Measurements from ENCODE around the gene DENND4B.

Gene DENND4B

DNA sequence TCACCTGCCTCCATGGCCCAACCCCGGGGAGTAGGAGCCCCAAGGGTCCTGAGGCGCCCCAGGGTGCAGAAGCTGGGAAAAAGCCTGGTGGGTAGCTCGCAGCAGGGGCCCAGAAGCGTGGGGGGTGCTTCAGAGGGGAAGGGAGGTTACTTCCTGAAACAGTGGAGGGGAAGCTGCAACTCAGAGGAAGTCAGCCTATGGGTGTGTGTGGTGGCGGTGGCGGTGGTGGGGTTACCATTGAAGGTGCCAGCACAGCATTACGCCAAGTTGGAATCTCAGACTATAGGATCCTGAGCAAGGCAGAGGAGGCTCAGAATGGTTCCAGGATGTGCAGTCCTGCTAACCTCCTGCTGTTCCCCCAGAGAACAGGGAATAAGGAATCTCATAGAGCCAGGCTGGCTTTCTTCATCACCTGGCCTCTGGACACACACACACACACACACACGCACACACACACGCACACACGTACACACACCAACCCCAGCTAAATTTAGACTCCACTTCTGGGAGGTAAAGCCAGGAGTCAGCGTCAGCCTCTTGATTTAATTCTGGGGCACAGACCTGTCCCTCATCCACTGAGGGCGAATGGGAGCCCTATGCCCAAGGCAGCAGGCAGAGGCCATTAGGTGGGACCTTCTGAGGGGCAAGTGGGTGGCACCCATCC is 1.3 kb downstream of the DENND4B start:
- no peak for DNase-seq (ENCODE audit: low read depth)

GRCh38 chr1:153944827-153945117 is 1.7 kb downstream of the DENND4B start:
- no peak for DNase-seq (ENCODE audit: low read depth)

- no peak for DNase-seq (ENCODE audit: low read depth)
These were observed 2.3 kb downstream of the DENND4B start for GRCh38 chr1:153944005-153944826.

DNA sequence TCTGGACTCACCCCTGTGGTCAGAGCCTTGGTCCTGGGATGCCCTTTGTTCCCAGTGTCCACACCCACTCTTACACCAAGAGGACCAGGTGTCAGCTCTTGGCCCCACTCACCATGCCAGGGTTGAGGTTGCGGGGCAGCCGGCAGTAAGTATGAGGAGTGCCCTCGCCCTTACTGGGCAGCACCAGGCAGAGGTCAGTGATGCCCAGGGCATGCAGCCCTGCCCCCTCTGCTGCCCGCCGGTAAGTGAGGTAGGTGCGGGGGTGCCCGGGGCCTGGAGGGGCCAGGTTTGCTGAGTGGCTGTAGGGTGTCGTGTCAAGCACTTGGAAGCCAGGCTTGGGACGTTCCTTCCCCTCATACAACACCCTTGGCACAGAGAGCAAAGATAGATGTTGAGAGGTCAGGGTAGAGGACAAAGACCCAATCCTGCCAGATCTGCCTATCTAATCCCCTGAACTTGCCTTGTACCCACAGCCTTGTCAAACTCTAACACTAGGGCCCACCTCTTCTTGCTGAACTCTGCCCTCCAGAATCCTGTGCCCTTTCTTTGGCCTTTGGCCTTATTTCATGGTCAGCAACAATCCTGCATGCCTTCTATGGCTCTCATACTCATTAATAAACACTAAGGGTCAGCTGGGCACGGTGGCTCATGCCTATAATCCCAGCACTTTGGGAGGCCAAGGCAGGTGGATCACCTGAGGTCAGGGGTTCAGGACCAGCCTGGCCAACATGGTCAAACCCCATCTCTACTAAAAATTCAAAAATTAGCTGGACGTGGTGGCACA is 3.6 kb downstream of the DENND4B start:
- no peak for DNase-seq (ENCODE audit: low read depth)

- no peak for DNase-seq (ENCODE audit: low read depth)
These were observed 4.4 kb downstream of the DENND4B start for GRCh38 chr1:153941826-153942725.

DNA sequence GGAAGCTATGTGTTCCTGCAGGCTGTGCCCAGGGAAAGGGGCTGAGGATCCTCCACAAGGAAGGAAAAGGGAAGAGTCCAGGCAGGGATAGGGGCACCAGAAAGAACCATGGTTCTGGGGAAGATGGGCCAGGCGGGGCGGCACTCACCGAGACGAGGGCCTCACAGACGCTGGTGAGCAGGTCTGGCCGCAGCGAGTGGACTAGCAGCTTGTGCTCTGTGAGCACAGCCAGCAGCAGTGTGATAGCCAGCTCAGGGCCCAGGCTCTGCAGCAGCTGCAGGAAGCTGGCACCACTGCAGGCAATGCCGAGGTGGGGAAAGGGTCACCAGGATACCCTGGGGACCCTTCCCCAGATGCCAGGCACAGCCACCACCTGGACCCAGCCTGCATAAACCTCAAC is 5.8 kb downstream of the DENND4B start:
- DNase-seq (ENCODE audit: low read depth) = no peak

DNA sequence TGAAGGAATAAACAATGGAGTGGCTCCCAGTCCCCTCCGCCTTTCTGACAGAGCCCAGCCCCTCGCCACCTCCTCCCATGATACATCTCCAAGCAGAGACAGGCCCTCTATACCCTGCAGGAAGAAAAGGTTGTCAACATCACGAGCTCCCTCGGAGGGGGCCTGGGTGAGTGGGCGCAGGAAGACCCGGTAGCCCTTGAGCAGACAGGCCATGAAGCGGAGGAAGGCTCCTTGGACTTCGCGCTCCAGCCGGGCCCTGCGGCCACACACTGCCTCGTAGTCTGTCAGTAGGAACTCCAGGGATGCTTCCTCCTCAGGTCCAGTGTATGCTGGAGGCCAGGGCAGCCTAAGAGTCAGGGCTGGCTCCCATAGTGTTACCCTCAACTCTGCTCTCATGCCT is 7.0 kb downstream of the DENND4B start:
- no peak for DNase-seq (ENCODE audit: low read depth)

GRCh38 chr1:153938996-153939395 is 7.5 kb downstream of the DENND4B start:
- no peak for DNase-seq (ENCODE audit: low read depth)

DNA sequence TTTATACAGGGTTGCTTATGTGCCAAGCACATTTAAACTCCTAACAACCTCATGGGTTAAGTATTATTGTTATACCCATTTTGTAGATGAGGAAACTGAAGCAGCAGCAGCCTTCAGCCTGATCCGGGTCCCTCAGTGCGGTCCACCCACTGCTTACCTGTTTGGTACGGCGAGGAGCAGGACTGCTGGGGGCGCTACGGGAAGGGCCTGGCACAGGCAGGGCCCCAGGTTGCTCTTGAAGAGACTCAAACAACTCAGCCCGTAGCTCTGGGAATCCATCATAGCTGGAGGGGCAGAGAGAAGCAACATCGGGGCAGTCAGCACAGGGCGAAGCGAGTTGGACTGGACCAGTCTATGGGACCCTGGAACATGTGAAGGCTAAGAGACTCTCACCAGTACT is 9.2 kb downstream of the DENND4B start:
- no peak for DNase-seq (ENCODE audit: low read depth)

DNA sequence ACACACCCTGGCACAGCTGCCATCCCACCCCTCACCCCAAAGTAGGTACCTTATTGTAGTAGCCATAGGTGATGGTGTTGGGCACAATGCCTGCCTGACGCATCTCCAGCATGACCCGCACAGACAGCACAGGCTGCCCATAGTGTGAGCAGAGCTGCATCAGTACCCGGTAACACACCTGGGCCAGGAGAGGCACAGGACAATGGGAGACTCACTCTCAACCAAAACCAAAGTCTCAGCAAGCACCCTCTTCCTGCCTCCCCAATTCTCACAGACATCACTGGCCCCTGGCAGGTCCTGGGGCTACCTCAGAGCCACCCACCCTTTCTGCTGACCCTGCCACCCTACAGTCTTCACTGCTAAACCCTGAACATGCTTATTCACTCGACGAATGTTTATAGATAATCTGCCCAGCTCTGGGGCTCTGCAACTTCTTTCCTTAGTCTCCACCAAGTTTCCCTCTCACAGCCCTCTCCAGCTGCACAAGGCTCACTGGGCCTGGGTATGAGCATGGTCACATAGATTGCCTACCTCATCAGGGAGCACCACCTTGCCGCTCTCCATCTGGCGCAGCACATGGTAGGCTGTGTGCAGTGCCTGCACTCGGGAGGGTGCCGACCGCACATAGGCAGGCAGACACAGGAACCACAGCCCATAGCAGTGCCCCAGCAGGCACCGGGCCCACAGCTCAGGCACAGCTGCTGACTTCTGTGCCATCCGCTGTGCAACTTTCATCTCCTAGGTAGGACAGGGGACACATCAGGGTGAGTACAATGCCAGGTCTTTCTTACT is 10.3 kb downstream of the DENND4B start:
- DNase-seq (ENCODE audit: low read depth) = no peak

- no peak for DNase-seq (ENCODE audit: low read depth)
These were observed 11.8 kb downstream of the DENND4B start for GRCh38 chr1:153934746-153935145.

- no peak for DNase-seq (ENCODE audit: low read depth)
These were observed 12.6 kb downstream of the DENND4B start for GRCh38 chr1:153933955-153934354.

GRCh38 chr1:153933430-153933829 is 13.1 kb downstream of the DENND4B start:
- DNase-seq (ENCODE audit: low read depth) = no peak

DNA sequence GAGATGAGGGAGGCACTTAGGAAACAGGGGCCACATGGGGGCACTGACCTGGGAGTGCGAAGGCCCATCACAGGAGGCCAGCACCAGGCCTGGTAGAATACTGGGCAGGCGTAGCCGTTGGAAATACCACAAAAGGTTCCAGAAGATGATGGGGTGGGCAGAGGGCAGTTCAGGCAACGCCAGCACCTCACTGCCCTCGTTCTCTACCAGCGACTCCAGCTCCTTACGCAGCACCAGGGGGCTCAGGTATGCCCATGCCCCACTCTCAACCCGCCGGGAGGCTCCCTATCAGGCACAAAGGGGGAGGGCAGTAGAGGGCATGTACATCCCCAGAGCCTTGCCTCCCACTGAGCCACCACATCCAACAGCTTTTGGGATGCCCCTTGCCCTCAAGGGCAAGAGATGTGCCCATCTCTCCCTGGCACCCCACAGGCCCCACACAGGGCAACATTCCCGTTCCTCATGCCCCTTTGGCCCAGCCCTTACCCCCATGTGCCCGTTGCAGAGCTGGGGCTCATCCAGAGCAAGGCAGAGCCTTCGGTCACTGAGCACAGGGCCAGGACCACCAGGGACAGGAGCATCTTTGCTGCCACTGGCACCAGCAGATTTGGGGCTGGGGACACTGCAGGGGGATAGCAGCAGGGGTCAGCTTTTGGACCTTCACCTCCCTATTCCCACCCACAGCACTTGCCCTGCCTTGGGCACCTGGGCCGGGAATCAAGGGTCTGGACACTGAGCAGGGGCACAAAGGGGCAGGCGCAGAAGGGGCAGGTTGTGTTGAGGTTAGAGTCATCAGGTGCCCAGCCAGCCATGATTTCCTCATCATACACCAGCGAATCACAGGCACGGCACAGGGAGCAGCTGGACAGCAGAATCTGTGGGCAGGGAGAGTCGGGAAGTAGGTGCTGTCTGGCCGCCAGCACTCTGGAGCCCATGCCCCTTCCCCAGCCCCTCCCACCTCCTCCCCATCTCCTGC is 14.1 kb downstream of the DENND4B start:
- no peak for DNase-seq (ENCODE audit: low read depth)

GRCh38 chr1:153929981-153930948 is 16.3 kb downstream of the DENND4B start:
- no peak for DNase-seq (ENCODE audit: low read depth)

- no peak for DNase-seq (ENCODE audit: low read depth)
These were observed 17.1 kb downstream of the DENND4B start for GRCh38 chr1:153929426-153929825.

GRCh38 chr1:153928791-153929341 is 17.7 kb downstream of the DENND4B start:
- no peak for DNase-seq (ENCODE audit: low read depth)

GRCh38 chr1:153928245-153928644 is 18.3 kb downstream of the DENND4B start:
- no peak for DNase-seq (ENCODE audit: low read depth)
